EH (cell line): ENCODE measurements around the gene PLD1.
A peak's percentile ranks its signal among the peaks of the same experiment; 100 is the strongest.

Experiments used
- DNase-seq: peaks from one replicate; pipeline ENCODE4 v3.0.0-alpha.2; 2015; ENCODE audit warnings: low read depth

PLD1 gene

DNA sequence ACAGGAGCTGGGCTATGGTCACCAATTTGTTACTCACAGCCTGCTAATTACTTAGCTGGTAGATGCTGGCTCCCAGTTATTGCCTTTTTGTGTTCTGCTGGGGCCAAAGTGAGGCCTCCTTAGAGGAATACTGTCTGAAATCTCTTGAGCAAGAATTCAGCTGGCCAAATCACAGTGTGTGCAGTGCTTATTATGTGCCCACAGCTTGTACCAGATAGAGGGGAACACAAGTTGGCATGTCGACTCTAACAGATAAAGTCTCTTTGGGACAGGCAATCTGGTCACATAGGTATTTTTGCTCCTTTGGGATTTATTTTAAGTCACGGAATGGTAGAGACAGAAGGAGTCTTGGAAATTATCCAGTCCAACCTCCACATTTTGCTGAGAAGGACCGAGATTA is 26.6 kb upstream of the PLD1 start:
- no peak for DNase-seq

DNA sequence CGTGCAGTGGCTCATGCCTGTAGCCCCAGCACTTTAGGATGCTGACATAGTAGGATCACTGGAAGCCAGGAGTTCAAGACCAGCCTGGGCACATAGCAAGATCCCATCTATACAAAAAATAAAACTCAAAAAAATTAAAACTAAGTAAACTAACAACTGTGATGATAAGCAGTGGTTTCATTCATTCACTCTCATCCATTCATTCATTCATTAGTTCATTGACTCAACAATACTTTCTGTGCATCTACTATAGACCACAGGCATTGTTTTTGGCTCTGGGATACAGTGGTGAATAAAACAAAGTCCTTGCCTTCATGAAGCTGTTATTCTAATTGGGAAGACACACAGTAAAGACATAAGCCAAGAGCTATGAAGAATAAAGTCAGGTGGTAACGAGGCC is 25.3 kb upstream of the PLD1 start:
- no peak for DNase-seq

DNA sequence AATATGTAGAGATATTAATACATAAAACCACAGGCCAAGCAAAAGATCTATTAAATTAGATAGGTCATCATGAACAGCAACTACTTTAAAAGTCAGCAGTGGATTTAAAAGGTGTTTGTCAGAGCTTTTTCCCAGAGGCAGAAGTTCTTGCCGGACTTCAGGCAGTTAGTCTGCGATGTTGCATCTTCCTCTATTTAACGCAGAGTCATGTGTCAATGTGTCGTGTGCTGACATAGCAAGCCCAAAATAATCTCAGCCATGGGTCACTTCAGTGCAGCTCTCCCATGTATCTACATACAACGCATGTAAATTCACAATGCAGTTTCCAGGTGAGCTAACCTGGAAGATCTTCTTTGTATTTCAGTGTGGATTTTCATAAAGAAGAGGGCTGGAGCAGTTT is 24.8 kb upstream of the PLD1 start:
- DNase-seq: no peak

DNA sequence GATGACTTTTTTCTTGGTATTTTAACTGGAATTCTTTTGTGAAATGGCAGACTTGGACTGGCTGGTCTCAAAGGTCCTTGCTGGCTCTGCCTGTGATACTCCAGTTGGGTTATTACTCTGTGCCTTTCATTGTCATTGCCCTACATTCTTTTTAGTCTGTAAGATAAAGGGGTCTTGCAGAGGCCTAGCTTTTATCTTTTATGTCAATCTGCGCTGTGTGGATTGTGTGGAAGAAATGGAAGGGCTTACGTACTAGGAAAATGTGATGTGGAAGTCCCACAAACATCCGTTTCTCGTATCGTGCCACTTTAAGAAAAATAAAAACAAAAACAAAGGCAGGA is 24.1 kb upstream of the PLD1 start:
- DNase-seq: no peak

DNA sequence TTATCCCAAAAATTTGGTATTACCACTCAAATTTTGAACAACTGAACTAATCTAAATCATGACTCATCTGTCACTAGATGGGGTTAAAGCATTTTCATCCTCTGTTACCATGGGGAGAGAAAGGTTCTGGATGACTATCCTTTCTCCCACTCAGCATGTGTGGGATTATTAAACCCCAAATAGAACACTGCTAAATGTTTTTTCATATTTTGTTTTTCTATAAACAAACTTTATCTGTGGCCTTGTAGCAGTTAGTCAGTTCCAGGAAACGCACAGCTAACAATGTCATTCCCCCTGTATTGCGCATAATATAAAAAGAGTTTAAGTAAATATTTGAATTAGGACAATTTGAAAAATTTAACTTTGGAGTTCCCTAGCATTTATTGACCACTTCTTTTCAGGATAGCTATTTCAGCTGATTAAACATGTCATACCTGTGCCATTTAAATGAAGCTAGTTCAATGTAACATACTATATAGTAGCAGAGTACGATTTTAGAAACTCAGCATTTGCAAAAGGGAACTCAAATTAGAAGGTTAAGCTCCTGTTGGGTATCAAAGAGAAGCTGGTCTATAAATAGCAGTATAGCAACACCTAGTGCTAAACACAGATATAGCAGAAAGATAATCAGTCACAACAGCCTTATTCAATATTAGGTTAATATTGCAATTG is 23.6 kb upstream of the PLD1 start:
- DNase-seq: peak; percentile 61

DNA sequence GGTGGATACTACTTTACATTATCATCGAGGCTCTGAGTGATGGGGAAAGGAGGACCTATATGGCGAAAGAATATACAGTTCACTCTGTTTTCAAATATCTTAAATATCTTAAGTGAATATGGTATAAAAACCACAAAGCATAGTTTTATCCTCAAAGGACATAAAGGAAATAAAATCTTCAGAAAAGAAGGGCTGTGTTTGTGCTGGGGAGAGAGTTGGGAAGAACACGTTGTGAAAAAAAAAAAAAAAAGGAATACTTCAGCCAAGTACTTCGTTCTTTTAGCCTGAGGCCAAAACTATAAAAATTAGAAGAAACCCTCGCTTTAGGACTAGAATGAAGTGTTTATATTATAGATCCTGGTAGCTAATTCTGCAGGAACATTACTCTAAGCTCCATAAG is 22.7 kb upstream of the PLD1 start:
- DNase-seq: peak; percentile 45

DNA sequence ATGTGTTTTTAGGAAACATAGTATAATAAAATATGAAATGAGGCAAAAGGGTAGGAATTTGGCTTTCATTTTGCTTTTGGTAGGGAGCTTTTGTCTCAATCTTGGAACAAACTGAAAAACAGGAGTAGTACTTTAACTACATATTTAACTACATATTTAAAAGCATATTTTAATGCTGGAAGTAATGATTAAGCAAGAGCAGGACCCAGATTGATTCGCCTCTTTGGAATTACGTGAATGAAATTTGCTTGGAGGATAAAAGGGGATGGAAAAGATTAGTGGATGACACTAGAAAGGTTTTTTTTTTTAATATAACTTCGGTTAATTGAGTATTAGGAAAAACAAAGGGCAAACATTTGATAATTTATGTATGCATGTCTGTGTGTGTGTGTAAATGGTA is 21.7 kb upstream of the PLD1 start:
- peak; percentile 72 for DNase-seq

DNA sequence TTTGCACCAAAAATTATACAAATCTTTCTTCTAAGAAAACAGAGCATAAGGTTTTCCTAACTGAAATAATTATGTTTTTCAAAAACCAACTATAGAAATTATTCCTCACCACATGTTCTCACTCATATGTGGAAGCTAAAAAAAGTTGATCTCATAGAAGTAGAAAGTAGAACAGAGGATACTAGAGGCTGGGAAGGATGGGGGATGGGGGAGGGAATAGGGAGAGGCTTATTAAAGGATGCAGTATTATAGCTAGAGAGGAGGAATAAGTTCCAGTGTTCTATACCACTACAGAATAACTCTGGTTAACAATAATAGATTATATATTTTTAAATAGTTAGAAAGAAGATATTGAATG is 20.2 kb upstream of the PLD1 start:
- no peak for DNase-seq

DNA sequence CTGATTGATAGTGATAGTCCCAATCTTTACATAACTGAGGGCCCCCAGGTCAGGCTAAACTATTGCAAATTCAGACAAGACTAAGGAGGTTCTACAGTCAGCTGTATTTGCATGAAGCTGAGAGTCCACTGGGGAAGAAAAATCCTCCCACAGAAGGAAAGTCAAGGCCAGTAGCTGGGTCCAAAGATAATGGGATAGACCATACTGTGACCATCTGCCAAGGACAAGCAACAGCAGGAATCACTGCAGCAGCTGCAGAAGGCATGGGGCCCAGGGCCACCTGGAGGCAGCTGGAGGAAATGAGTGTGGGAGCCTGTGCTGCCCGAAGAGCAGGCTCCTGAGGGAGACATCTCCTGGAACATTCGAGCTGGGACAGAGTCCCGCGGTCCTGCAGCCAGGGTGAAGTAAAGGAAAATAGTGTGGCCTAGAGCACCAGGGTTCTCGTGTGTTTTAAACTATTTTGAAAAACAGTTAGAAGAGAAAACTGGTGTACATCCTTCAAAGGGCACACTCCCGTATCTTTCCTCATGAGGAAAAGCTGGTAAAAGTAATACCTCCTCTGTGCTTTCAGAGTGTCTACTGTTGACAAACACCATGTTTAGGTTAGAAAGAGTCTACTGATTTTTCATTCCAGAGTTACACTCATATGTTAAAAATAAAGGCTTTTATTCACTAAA is 19.7 kb upstream of the PLD1 start:
- DNase-seq: peak; percentile 81

DNA sequence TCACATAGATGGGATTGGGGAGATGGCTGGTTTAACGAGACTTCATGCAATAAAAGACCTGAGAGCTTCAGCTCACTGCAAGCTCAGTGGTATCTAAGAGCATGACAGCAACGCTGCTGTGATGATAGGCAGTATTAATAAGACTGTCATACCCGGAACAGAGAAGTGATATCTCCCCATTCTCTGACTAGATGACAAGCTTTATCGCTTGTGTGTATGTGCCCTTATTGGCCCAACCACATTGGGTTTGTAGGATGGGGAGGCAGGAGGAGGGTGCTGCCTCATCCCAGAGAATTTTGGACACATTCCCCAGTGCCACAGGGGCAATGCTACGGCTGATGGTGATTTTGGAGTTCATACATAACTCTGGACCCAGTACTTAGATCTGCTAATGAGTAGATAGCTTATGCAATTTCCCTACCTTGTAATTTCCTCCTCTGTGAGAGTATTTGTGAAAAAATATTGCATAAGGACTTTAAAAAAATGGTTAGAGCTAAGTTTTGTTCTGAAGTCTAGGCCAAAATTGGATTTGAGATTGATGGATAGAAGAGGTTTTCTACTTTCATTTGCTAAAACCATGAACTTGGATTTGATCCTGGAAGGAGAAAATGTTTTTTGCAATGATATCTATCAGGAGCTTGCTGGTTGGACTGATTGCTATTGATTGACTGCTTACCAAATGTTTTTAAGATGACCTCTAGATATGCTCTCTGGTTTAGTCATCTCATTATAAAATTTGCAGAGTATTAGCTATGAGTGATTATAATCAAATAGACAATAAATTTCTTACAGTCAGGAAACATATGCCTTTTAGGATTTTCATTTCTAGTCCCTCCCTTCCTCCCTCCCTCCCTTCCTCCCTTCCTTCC is 18.9 kb upstream of the PLD1 start:
- DNase-seq: no peak

DNA sequence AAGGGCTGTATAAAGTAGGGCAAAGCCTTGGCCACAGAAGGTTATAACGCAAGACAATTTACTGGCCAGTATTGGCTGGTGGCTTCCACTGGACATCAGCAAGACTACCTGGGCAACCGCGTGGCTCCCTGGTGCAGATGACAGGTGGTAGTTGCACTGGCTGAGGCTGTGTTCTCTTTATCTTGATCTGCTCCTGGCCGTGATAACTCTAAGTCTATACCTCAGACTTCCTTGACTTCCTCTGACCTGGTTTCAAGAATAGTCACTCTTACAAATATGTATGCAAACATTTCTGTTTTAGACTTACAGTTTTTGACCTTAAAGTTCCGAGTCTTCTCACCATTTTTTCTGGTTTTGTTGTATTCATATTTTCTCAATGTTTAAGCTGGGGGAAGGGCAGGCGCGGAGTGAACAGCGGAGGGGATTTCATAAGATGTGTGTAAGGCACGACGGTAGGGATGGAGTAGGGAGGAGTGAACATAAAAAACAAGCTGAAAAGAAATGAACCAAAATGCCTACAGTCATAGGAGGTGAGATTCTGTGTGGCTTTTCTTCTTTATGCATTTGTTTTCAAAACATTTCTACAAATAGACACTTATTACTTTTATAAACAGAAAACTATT is 17.7 kb upstream of the PLD1 start:
- DNase-seq: no peak

DNA sequence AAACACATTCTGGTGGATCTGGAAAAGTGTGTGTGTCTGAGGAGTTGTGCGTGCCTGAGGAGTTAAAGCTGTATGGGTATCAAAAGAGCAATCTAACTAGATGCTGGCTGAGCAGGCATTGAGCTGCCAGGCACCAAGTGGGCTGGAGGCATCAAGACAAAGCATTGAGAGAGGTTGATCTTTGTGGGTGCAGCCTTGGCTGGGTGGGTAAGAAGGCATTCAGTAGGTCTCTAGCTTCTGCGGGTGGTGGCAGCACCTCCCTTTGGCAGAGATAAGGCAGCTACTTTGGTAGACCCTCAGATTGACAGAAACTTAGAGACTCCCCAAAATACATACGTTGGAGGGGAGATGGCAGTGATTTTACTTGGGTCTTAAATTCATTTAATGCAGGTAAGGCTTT is 17.1 kb upstream of the PLD1 start:
- DNase-seq: no peak

DNA sequence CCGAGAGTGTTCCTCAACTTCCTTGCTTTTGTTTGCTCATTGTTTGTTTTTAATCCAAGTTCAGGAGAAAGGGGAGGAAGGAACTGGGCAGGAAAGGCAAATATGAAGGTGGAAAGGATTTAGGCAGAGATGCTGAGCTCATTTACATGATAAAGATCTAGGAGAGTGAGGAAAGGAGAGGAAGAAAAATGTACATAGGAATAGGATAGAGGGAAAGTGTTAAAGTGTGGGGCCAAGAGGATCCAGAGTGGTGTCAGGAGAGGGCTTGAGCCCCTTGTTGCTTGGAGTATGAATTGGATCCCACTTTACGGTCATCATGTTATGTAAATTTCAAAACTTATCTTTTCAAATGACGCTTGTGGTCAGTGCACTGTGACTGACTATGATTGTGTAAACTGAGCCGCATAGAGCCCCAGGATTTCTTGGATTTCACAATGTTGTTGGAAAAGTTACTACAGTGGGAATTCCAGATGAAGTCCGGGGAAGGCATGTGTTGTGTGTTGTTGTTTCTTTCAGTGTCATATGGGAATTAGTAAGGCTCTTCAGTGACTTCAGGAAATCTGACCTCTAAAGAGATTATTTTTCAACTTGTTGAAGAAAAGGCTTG is 15.0 kb upstream of the PLD1 start:
- peak; percentile 88 for DNase-seq

DNA sequence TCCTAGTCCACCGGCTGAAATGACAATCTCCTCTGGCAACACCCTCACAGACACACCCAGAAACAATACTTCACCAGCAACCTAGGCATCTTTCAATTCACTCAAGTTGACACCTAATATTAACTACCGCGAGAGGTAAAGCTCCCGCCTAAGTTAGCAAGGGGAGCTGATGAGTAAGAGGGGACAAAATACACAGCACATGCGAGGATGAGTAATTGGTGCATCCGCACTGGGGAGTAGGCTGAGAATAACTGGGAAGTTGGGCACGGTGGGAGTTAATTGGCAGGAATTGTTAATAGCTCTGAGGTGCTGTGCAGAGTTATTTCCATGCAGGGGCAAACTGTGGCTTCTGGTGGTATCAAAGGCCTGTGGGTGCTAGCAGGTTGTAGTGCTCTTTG is 14.5 kb upstream of the PLD1 start:
- peak; percentile 49 for DNase-seq

DNA sequence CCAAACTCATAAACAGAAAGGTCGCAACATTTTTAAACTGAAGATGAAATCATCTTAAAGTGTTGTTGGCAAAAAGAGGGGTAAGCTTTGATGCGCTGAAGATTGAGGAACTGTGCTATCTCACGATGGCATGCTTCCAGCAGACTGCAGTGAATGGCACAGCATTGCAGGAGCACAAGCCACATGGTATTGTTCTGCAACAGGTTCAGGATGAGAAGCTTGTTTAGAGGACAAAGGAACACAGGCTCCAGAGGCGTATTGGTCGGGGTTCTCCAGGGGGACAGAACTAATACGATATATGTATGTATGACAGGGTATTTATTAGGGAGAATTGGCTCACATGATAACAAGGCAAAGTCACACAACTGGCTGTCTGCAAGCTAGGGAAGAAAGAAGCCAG is 13.8 kb upstream of the PLD1 start:
- no peak for DNase-seq

DNA sequence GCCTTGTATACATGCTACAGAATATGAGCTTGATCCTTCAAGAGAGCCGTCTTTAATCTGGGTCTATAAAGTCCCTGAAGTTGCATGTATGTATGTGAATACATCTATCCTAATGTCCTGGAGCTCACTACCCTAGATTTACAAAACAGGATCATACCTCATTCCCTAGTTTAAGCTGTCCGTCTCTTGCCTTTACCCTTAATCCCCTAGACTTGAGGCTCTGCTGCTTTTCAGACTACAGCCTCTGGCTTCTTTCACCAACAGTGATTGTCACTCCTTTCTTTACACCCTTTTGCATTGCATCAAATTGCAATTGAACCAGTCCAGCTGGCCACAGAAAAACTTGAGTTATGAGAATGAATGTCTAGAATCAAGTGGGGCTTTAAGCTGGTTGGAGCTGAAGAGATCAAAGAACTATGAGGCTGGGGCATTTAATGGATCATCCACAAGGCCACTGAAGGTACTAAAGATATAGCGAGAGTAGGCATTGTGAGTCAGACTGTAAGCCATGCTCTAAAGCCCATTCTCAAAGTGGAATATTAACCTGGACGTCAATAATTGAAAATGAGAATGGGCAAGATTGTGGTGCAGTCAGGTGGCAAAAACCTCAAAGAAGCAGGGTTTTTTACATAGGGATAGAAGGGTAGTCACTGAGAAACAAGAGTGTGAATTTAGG is 12.3 kb upstream of the PLD1 start:
- DNase-seq: no peak

DNA sequence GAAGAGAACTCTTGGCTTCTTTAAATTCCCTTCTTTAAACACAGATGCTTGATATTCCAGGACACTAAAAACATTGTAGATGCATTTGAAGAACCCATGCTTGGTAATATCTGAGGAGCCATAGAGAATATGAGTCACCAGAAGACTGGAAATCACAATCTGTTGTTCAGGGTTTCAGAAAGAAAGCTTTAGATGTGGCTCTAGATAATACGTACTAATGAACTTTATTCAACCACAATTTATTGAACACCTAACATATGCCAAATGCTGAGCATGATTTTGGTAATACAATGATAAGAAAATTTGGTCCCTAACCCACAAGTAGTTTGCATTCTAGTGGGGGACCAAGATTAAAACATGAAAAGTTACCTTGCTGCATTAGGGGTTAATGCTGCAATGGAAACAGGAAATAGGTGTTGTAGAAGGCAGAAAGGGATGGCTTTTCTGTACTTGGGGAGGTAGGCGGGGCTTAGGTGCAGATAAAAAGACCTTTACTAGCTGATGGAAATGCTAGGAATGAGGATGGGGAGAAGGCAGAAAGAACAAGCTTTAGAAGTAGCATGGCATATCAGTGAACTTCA is 11.6 kb upstream of the PLD1 start:
- DNase-seq: no peak

DNA sequence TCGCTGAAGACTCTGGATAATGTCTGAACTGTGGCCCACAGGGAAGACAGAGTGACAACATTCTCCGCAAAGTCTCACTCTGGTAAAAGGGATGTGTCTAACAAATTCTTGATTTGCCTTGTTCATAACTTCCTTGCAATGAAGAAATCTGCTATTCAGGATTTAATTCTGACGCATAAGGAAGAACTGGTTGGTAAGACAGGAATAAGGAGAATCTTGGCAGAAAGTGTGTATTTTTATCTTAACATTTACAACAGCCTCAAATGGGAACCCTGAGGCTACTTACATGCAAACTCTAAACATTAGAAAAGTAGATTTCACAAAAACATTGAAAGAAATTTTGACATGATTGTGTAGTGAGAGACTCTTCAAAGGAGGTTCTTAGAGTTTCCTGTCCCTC is 10.8 kb upstream of the PLD1 start:
- no peak for DNase-seq

DNA sequence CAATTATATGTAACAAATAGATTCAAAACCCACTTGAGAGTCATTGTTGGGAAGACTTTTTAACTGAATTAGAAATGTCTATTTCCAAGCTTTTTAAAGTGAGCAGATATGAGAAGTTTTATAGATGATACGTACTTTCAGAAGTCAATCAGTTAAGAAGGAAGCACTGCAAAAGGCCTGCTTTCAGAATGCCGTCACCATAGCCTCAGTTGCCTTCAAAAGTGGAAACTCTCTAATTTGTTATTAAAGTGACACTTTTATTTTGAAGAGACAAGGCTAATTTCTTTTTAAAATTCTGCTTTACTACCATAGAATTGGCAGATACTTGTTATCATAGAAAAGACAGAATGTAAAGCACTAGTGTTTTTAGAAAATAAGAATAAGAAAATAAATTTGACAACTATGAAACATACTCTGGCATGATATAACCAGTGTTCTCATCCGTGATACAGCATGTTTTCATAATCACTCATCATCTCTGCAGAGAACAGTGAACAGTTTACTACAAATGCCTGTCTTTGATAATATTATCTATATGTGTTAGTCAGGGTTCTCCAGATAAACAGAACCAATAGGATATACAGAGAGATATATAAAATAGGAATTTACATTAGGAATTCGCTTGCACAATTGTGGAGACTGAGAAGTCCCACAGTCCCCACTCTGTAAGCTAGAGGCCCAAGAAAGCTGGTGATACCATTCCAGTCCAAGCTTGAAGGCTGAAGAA is 7.0 kb upstream of the PLD1 start:
- DNase-seq: no peak

DNA sequence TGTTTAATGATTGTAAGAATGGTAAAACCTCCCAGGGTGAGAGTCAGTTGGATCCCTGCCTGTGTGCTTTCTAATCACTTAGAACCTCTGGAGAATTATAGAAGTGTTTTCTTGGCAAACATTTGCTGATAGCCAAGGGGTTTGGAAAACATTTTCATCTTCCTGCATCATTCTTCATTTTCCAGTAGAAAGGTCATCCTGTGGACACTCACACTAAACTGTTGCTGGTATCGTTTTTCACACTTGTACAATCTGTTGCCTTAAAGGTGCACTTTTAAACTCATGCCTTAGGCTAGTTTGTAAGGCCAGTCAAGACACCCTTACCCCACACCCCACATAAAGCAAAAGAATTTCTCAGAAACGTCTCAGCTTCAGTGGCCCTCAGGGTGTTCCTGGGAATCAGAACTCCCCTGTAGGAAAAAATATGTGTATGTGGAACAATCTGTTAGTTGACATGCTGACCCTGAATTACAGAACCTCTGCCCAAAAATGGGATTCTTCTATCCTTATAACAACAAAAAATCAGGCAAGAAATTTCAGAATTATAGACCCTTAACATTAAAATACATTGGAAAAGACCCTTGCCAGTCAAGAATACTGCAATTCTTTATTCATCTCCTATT is 5.8 kb upstream of the PLD1 start:
- DNase-seq: peak; percentile 63
